Stomach (tissue), 4 donors: ENCODE measurements around the gene TENM3.

Experiments used
- EP300 ChIP-seq: sonication (generic); formaldehyde crosslinking; IDR thresholded peaks from one replicate; pipeline ENCODE4 v1.6.1; 2017; ENCODE audit warnings: antibody characterized with exemption
- POLR2A ChIP-seq, 4 donors: fragments of 450-650 bp; IDR thresholded peaks; one replicate each; pipeline ENCODE4 v1.6.1; 2016; ENCODE audit warnings: antibody characterized with exemption in 4 of 4, control low read depth in 2 of 4, mild to moderate bottlenecking in 1 of 4, moderate library complexity in 1 of 4
- TF ChIP-seq, protein P1 (sequence below), 7 experiments: fragments of 450-650 bp in 4 of 7; fragments of 200-600 bp in 3 of 7; sonication (generic) in 3 of 7; IDR thresholded peaks; one replicate each; pipeline ENCODE4 v1.5.1; 2016 to 2019; ENCODE audit warnings: antibody characterized with exemption in 7 of 7, control low read depth in 2 of 7, mild to moderate bottlenecking in 1 of 7

DNA sequence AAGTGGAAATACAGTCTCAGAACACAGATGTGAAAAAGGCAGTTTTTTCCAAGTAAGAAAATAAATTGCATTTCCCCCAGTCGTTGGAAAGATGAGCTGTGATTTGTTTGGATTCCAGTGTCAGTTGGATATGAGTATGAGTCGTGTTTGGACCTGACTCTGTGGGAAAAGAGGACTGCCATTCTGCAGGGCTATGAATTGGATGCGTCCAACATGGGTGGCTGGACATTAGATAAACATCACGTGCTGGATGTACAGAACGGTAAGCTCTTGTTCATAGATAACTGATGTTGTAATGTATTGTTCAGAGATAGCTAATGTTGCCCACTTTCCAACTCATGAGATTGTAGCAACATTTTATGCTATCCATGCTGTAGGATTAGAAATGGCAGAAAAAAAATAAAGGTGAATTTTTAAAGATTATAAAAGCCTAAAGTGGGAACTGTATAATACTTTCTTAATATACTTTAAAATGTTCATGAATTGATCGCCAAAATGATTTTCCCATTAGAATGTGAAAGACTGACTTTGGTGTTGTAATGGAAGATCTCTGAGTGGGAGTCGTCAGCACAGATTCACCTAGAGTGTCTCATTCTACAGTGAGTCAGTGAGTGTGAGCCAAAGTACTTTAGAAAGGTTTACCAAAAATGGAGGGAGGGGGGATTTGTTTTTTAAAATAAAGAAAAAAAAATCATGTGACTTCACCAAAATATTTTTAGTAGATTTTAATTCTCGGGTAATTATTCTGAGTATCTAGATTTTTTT is 495.3 kb downstream of the TENM3 start:
- TF ChIP-seq, protein P1, sequence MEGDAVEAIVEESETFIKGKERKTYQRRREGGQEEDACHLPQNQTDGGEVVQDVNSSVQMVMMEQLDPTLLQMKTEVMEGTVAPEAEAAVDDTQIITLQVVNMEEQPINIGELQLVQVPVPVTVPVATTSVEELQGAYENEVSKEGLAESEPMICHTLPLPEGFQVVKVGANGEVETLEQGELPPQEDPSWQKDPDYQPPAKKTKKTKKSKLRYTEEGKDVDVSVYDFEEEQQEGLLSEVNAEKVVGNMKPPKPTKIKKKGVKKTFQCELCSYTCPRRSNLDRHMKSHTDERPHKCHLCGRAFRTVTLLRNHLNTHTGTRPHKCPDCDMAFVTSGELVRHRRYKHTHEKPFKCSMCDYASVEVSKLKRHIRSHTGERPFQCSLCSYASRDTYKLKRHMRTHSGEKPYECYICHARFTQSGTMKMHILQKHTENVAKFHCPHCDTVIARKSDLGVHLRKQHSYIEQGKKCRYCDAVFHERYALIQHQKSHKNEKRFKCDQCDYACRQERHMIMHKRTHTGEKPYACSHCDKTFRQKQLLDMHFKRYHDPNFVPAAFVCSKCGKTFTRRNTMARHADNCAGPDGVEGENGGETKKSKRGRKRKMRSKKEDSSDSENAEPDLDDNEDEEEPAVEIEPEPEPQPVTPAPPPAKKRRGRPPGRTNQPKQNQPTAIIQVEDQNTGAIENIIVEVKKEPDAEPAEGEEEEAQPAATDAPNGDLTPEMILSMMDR (IDR thresholded peaks at IDR 0.05) = no peak
- TF ChIP-seq POLR2A (IDR thresholded peaks at IDR 0.05) (no peak), EP300 (no peak)
